HEK293 (cell line): Measurements from ENCODE around the gene C4orf17.

Source experiments
- CTCF ChIA-PET: fragments of 350-600 bp; formaldehyde crosslinking; extraction: SDS; loops from one replicate; lab custom pipeline; 2021; ENCODE audit warnings: antibody characterized with exemption; lab: Yijun Ruan, JAX
- POLR2A ChIA-PET: fragments of 300-600 bp; formaldehyde crosslinking; extraction: SDS; loops from one replicate; lab custom pipeline; 2020; ENCODE audit warnings: antibody characterized with exemption, inconsistent platforms; lab: Yijun Ruan, JAX
- H3K27ac ChIP-seq: fragments of 200-500 bp; sonication (Bioruptor generic); 2 replicates; pipeline ENCODE4 v1.5.1; 2014; ENCODE audit warnings: low read depth, low read length, control low read depth, inconsistent platforms; ENCODE audit errors: extremely low read depth
- H3K36me3 ChIP-seq, 2 experiments: fragments of 200-500 bp in 1 of 2; sonication (Bioruptor generic) in 1 of 2; 1 replicate in 1 of 2; 2 replicates in 1 of 2; pipeline ENCODE4 v1.5.1; 2014 to 2017; ENCODE audit warnings: inconsistent platforms in 2 of 2, low read length in 2 of 2; ENCODE audit not compliant: control insufficient read depth in 2 of 2, insufficient read depth in 1 of 2
- H3K4me1 ChIP-seq: fragments of 200-500 bp; sonication (Bioruptor generic); 2 replicates; pipeline ENCODE4 v1.5.1; 2014; ENCODE audit warnings: mild to moderate bottlenecking, low read length, inconsistent platforms; ENCODE audit not compliant: control insufficient read depth, insufficient read depth
- H3K4me3 ChIP-seq: 2 replicates; pipeline ENCODE4 v1.5.1; 2011; ENCODE audit warnings: low read depth, mild to moderate bottlenecking, control low read depth, low read length, moderate library complexity
- H3K9me3 ChIP-seq: fragments of 200-500 bp; sonication (Bioruptor generic); 2 replicates; pipeline ENCODE4 v1.5.1; 2014; ENCODE audit warnings: low read depth, low read length, inconsistent platforms; ENCODE audit not compliant: control insufficient read depth, insufficient read depth
- BCL6B ChIP-seq: fragments of 450-650 bp; formaldehyde crosslinking; IDR thresholded peaks from 2 replicates; pipeline ENCODE4 v1.5.1; 2017; ENCODE audit warnings: missing biosample characterization, missing genetic modification characterization
- GLI2 ChIP-seq: fragments of 450-650 bp; formaldehyde crosslinking; IDR thresholded peaks from 2 replicates; pipeline ENCODE4; 2017; ENCODE audit warnings: missing biosample characterization, missing genetic modification characterization, low read depth, borderline replicate concordance
- KLF7 ChIP-seq: fragments of 450-650 bp; formaldehyde crosslinking; IDR thresholded peaks from 2 replicates; pipeline ENCODE4 v1.5.1; 2016; ENCODE audit warnings: missing biosample characterization, missing genetic modification characterization, borderline replicate concordance
- KLF8 ChIP-seq: fragments of 450-650 bp; formaldehyde crosslinking; IDR thresholded peaks from 2 replicates; pipeline ENCODE4 v1.5.1; 2016; ENCODE audit warnings: missing biosample characterization, missing genetic modification characterization
- MEIS1 ChIP-seq: sonication (generic); formaldehyde crosslinking; IDR thresholded peaks from 2 replicates; pipeline ENCODE4 v1.8.1; 2022; ENCODE audit warnings: missing genetic modification reagents, mild to moderate bottlenecking, borderline replicate concordance
- RBAK ChIP-seq: fragments of 450-650 bp; formaldehyde crosslinking; IDR thresholded peaks from 2 replicates; pipeline ENCODE4 v1.5.1; 2016; ENCODE audit warnings: missing biosample characterization, missing genetic modification characterization
- REPIN1 ChIP-seq: fragments of 450-650 bp; formaldehyde crosslinking; IDR thresholded peaks from 2 replicates; pipeline ENCODE4 v1.5.1; 2017; ENCODE audit warnings: missing biosample characterization, missing genetic modification characterization, low read depth
- TRIM28 ChIP-seq: IDR thresholded peaks from 2 replicates; pipeline ENCODE4 v1.6.1; 2011; ENCODE audit warnings: low read length, control low read depth, borderline replicate concordance
- ZIC2 ChIP-seq: fragments of 450-650 bp; formaldehyde crosslinking; IDR thresholded peaks from 2 replicates; pipeline ENCODE4 v1.5.1; 2016; ENCODE audit warnings: missing biosample characterization, missing genetic modification characterization
- ZNF140 ChIP-seq: fragments of 450-650 bp; formaldehyde crosslinking; IDR thresholded peaks from 2 replicates; pipeline ENCODE4 v1.5.1; 2016; ENCODE audit warnings: missing biosample characterization, missing genetic modification characterization
- ZNF146 ChIP-seq: fragments of 450-650 bp; formaldehyde crosslinking; IDR thresholded peaks from 2 replicates; pipeline ENCODE4 v1.5.1; 2016; ENCODE audit warnings: missing biosample characterization, missing genetic modification characterization
- ZNF157 ChIP-seq: fragments of 450-650 bp; formaldehyde crosslinking; IDR thresholded peaks from 2 replicates; pipeline ENCODE4 v1.5.1; 2016; ENCODE audit warnings: missing biosample characterization, missing genetic modification characterization
- ZNF169 ChIP-seq: fragments of 450-650 bp; formaldehyde crosslinking; IDR thresholded peaks from 2 replicates; pipeline ENCODE4 v1.5.1; 2016; ENCODE audit warnings: missing biosample characterization, missing genetic modification characterization
- ZNF202 ChIP-seq: fragments of 450-650 bp; formaldehyde crosslinking; IDR thresholded peaks from 2 replicates; pipeline ENCODE4 v1.5.1; 2016; ENCODE audit warnings: missing biosample characterization, missing genetic modification characterization, borderline replicate concordance
- ZNF292 ChIP-seq: fragments of 450-650 bp; formaldehyde crosslinking; IDR thresholded peaks from 2 replicates; pipeline ENCODE4 v1.5.1; 2016; ENCODE audit warnings: low read depth, missing biosample characterization, missing genetic modification characterization, borderline replicate concordance
- ZNF354C ChIP-seq: fragments of 450-650 bp; formaldehyde crosslinking; IDR thresholded peaks from 2 replicates; pipeline ENCODE4 v1.5.1; 2016; ENCODE audit warnings: missing biosample characterization, missing genetic modification characterization, low read depth, borderline replicate concordance
- ZNF394 ChIP-seq: fragments of 450-650 bp; formaldehyde crosslinking; IDR thresholded peaks from 2 replicates; pipeline ENCODE4 v1.5.1; 2016; ENCODE audit warnings: missing biosample characterization, missing genetic modification characterization, mild to moderate bottlenecking, moderate library complexity, borderline replicate concordance
- ZNF404 ChIP-seq: fragments of 450-650 bp; formaldehyde crosslinking; IDR thresholded peaks from 2 replicates; pipeline ENCODE4 v1.5.1; 2017; ENCODE audit warnings: missing biosample characterization, missing genetic modification characterization
- ZNF449 ChIP-seq: fragments of 450-650 bp; formaldehyde crosslinking; IDR thresholded peaks from 2 replicates; pipeline ENCODE4 v1.5.1; 2017; ENCODE audit warnings: missing biosample characterization, mild to moderate bottlenecking, missing genetic modification characterization, moderate library complexity
- ZNF510 ChIP-seq: fragments of 450-650 bp; formaldehyde crosslinking; IDR thresholded peaks from 2 replicates; pipeline ENCODE4 v1.5.1; 2018; ENCODE audit warnings: mild to moderate bottlenecking, missing genetic modification characterization, missing biosample characterization; ENCODE audit not compliant: insufficient replicate concordance
- ZNF544 ChIP-seq: fragments of 450-650 bp; formaldehyde crosslinking; IDR thresholded peaks from 2 replicates; pipeline ENCODE4 v1.5.0; 2017; ENCODE audit warnings: missing biosample characterization, missing genetic modification characterization
- ZNF558 ChIP-seq: fragments of 450-650 bp; formaldehyde crosslinking; IDR thresholded peaks from 2 replicates; pipeline ENCODE4 v1.5.1; 2016; ENCODE audit warnings: missing biosample characterization, missing genetic modification characterization
- ZNF580 ChIP-seq: fragments of 450-650 bp; formaldehyde crosslinking; IDR thresholded peaks from 2 replicates; pipeline ENCODE4 v1.5.1; 2016; ENCODE audit warnings: missing biosample characterization, missing genetic modification characterization
- ZNF629 ChIP-seq: fragments of 450-650 bp; formaldehyde crosslinking; IDR thresholded peaks from 2 replicates; pipeline ENCODE4 v1.5.1; 2017; ENCODE audit warnings: missing biosample characterization, missing genetic modification characterization
- ZNF654 ChIP-seq: fragments of 450-650 bp; formaldehyde crosslinking; IDR thresholded peaks from 2 replicates; pipeline ENCODE4 v1.5.1; 2016; ENCODE audit warnings: low read depth, missing biosample characterization, missing genetic modification characterization
- TF ChIP-seq, protein P1 (sequence below): fragments of 450-650 bp; formaldehyde crosslinking; IDR thresholded peaks from 2 replicates; pipeline ENCODE4 v1.5.1; 2016; ENCODE audit warnings: missing biosample characterization, missing genetic modification characterization

C4orf17 gene

GRCh38 chr4:99563310-99564186, 52.7 kb downstream of the C4orf17 start, which contains the start of gene TRMT10A (continued):
- TF ChIP-seq ZNF292 (tag by site-specific recombination): no peak
- no peak for TF ChIP-seq ZNF404
- TF ChIP-seq ZNF140: no peak
- no peak for TF ChIP-seq BCL6B (tag by site-specific recombination)
- TF ChIP-seq ZNF654 (tag by site-specific recombination): no peak
- TF ChIP-seq RBAK (tag by site-specific recombination): no peak
- TF ChIP-seq ZNF510 (tag by site-specific recombination): no peak
- peak; percentile 44; the same call in 1 of the 2 replicates for TF ChIP-seq ZNF580
- no peak for TF ChIP-seq GLI2 (tag by site-specific recombination)
- TF ChIP-seq ZNF558 (tag by site-specific recombination): no peak
- TF ChIP-seq, protein P1, sequence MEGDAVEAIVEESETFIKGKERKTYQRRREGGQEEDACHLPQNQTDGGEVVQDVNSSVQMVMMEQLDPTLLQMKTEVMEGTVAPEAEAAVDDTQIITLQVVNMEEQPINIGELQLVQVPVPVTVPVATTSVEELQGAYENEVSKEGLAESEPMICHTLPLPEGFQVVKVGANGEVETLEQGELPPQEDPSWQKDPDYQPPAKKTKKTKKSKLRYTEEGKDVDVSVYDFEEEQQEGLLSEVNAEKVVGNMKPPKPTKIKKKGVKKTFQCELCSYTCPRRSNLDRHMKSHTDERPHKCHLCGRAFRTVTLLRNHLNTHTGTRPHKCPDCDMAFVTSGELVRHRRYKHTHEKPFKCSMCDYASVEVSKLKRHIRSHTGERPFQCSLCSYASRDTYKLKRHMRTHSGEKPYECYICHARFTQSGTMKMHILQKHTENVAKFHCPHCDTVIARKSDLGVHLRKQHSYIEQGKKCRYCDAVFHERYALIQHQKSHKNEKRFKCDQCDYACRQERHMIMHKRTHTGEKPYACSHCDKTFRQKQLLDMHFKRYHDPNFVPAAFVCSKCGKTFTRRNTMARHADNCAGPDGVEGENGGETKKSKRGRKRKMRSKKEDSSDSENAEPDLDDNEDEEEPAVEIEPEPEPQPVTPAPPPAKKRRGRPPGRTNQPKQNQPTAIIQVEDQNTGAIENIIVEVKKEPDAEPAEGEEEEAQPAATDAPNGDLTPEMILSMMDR (tag by site-specific recombination): peak; percentile 50; the same call in 1 of the 2 replicates
- peak; percentile 97 for TF ChIP-seq ZNF629 (tag by site-specific recombination)

- no peaks in the 10 kb centered on the region for H3K36me3 ChIP-seq
- no peaks in the 10 kb centered on the region for H3K4me1 ChIP-seq
- POLR2A ChIA-PET: no interaction called here
- no peak overlapping the region for H3K4me3 ChIP-seq
- H3K27ac ChIP-seq: no peak overlapping the region
- CTCF ChIA-PET: interaction anchor here (2.1 kb wide), 1 partner anchor 50 kb away, joined by 6 read pairs; no protein-coding TSS in a partner anchor
- H3K9me3 ChIP-seq: no peaks in the 10 kb centered on the region
- TF ChIP-seq ZNF394 (peak; percentile 55; the same call in 1 of the 2 replicates), BCL6B (tag by site-specific recombination) (no peak)
These were observed 54.1 kb downstream of the C4orf17 start for GRCh38 chr4:99564921-99565320.

- ChIA-PET POLR2A (no interaction called here), CTCF (interaction anchor here (0.6 kb wide), 1 partner anchor 119 kb away, joined by 3 read pairs; no protein-coding TSS in a partner anchor)
- H3K4me3 ChIP-seq: no peak overlapping the region
- H3K4me1 ChIP-seq: no peaks in the 10 kb centered on the region
- no peak overlapping the region for H3K27ac ChIP-seq
- no peaks in the 10 kb centered on the region for H3K9me3 ChIP-seq
- H3K36me3 ChIP-seq: no peaks in the 10 kb centered on the region
- no peak for TF ChIP-seq KLF8 (tag by site-specific recombination)
- TF ChIP-seq ZNF146 (tag by site-specific recombination): no peak
- no peak for TF ChIP-seq ZNF510 (tag by site-specific recombination)
- no peak for TF ChIP-seq ZNF140
- no peak for TF ChIP-seq ZNF202
- TF ChIP-seq KLF7 (tag by site-specific recombination): no peak
- TF ChIP-seq ZIC2 (tag by site-specific recombination): no peak
- TF ChIP-seq ZNF558 (tag by site-specific recombination): no peak
- no peak for TF ChIP-seq TRIM28
- TF ChIP-seq REPIN1 (tag by site-specific recombination): no peak
- no peak for TF ChIP-seq ZNF157 (tag by site-specific recombination)
- no peak for TF ChIP-seq ZNF449 (tag by site-specific recombination)
- no peak for TF ChIP-seq ZNF169 (tag by site-specific recombination)
- no peak for TF ChIP-seq ZNF354C (tag by site-specific recombination)
- TF ChIP-seq MEIS1: no peak
- TF ChIP-seq ZNF544 (tag by site-specific recombination): no peak
These were observed 61.1 kb downstream of the C4orf17 start for GRCh38 chr4:99571883-99572282.
